NCI-H748 (cell line): Measurements from ENCODE around the gene KIF26A.

Experiments used
- DNase-seq: peaks from one replicate; lab custom pipeline; 2025; ENCODE audit not compliant: unreplicated experiment; lab: John Stamatoyannopoulos, UW

Gene KIF26A

DNA sequence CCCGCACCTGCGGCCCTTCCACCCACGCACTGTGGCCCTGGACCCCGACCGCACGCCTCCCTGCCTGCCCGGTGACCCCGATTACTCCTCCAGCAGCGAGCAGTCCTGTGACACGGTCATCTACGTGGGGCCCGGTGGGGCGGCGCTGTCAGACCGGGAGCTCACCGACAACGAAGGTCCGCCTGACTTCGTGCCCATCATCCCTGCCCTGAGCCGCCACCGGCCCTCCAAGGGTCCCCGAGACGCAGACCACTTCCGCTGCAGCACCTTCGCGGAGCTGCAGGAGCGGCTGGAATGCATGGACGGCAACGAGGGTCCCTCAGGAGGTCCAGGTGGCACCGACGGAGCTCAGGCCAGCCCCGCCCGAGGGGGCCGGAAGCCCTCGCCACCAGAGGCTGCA, 36.7 kb downstream of the KIF26A start:
- no peak for DNase-seq

DNA sequence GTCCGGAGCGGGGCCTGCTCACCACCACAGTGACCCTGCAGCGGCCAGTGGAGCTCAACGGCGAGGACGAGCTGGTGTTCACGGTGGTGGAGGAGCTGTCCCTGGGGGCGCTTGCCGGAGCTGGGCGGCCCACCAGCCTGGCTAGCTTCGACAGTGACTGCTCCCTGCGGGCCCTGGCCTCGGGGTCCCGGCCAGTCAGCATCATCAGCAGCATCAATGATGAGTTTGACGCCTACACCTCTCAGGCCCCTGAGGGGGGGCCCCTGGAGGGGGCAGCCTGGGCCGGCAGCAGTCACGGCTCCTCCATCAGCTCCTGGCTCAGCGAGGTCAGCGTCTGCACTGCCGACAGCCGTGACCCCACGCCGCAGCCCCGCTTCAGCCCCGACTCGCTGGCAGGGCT, 37.4 kb downstream of the KIF26A start:
- no peak for DNase-seq

DNA sequence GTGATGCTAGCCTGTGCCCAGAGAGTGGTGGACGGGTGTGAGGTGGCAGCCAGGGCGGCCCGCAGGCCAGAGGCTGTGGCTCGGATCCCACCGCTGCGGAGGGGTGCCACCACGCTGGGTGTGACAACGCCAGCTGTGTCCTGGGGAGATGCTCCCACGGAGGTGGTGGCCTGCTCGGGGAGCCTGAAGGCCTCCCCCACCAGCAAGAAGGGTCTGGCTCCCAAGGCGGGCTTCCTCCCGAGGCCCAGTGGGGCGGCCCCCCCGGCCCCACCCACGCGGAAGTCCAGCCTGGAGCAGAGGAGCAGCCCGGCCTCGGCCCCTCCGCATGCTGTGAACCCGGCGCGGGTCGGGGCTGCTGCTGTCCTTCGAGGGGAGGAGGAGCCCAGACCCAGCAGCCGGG, 38.2 kb downstream of the KIF26A start:
- DNase-seq: no peak

DNA sequence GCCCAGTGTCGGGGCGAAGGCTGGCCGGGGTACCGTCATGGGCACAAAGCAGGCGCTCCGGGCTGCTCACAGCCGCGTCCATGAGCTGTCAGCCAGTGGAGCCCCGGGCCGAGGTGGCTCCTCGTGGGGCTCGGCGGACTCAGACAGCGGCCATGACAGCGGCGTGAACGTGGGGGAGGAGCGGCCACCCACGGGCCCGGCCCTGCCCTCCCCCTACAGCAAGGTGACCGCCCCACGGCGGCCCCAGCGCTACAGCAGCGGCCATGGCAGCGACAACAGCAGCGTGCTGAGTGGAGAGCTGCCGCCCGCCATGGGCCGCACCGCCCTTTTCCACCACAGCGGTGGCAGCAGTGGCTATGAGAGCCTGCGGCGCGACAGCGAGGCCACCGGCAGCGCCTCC, 39.0 kb downstream of the KIF26A start:
- no peak for DNase-seq

DNA sequence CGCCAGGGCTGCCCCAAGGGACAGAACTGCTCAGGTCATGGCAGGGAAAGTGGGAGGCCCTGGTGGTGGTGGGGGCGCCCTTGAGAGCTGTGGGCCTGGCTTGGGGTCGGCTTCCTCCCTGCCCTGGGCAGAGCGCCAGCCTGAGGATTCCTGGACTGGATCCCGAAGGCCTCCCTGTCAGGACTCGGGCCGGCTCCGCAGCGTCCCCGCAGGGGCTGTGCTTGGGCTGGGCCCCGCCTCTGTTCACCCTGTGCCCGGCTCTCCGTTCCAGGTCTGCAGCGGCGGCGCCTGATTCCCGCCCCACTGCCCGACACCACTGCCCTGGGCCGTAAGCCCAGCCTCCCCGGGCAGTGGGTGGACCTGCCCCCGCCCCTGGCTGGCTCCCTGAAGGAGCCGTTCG, 39.9 kb downstream of the KIF26A start:
- DNase-seq: no peak

DNA sequence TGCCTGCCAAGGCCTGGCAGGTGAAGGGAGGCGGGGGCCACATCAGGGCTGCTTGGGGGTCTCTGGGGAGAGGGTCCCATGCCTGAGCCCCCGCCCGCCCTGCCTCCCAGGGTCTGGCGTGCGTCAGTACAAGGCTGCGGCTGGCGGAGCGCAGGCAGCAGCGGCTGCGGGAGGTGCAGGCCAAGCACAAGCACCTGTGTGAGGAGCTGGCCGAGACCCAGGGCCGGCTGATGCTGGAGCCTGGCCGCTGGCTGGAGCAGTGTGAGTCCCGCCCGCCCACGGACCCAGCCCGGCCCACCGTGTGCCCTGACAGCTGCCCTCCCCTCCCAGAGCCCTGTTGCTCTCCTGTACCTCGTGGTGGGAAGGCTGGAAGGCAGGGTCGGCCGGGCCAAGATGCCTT, 40.7 kb downstream of the KIF26A start:
- no peak for DNase-seq

DNA sequence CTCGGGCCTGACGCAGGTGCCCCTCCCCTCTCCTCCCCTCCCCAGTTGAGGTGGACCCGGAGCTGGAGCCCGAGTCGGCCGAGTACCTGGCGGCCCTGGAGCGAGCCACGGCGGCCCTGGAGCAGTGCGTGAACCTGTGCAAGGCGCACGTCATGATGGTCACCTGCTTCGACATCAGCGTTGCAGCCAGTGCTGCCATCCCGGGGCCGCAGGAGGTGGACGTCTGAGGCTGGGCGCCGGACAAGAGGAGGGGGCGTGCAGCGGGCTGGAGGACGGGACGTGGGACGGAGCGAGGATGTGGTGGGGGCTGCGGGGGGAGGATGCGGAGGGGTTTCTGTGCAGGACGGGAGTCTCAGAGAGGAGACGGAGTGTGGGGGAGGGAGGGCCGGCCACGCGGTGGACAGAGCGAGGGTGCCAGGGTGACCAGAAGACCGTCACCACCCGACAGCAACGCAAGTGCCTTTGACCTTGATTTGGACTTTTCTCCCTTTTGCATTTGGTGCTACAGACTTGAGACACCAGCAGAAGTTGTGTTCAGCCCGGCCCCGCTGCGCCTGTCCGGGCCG, 41.3 kb downstream of the KIF26A start:
- no peak for DNase-seq

DNA sequence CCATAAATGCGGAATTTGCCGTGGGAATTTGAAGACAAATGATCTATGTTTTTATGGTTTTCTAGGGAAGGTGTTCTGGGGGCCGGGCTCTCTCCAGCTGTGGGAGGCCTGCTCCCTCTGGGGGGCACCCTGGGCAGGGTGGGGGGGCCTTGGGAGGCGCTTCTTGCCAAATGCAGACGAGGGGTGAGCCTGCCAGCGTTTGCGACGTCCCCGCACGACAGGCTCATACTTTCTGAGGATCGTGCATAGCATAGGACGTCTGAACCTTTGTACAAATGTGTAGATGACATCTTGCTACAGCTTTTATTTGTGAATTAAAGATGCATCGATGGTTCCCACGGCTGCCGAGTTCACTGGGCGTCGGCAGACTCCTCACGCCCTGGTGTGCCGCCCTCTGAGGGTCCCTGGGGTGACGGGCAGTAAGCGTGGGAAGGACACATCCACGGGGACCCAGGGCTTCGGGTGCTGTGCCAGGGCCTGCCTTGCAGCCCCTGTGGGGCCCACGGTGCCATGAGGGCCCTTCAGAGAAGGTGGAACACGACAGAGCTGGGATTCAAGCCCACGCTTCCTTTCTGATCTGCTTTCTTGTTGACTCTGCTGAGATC, 42.3 kb downstream of the KIF26A start:
- no peak for DNase-seq

DNA sequence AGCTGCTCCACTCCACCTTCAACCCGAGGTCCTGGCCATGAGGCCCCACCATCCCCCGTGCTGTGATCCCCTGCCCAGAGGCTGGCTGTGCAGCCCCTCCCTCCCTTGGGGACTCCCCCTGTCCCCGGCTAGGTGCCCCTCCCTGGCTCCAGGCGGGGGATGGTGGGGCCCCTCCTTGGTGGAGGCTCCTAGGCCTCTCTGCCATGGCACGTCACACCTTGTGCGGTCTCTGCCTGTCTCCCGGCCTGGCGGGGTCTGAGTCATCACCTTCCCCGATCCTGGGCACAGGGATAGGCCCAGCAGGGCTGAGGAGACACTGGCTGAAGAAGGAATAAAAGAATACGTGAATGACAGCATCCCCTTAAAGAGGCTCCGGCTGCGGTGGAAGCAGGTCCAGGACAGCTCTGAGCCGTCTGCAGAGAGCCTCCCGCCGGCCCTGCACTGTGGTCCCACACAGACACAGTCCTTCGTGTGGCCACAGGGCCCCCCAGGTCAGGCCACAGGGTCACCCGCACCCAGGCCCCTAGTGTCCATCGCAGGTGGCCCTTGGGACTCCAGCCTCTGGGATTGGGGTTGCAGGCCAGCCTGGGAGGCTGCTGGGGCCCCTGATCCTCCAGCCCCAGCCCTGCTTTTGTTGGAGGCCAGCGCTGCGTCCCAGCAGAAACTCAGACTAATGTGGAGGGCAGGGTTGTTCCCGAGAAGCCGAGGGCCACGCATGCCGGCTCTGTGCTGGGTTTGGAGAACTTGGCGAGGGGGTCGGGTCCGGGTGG, 43.6 kb downstream of the KIF26A start:
- DNase-seq: no peak

DNA sequence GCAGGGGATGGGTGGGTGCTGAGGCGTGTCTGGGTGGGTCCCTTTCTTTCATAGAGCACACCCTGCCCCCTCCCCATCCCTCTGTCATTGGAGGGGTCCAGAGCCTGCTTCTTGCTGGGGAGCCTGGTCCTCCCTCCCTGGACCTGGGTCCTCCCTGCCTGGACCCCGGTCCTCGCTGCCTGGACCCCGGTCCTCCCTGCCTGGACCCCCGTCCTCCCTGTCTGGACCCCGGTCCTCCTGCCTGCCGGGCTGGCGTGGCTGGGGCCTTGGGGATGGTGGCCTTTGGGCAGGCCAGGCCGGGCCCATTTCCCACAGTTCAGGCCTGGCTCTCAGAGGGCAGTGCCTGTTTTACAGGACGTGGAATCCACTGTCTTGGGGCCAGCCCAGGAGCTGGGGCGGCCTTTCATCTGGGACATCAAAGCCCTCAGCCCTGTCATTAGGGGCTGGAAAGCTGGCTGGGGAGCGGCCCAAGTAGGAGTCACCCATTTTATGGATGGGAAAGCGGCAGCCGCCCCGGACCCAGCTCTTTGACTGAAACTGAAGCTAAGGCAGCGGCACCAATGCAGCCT, 44.6 kb downstream of the KIF26A start:
- DNase-seq: no peak

DNA sequence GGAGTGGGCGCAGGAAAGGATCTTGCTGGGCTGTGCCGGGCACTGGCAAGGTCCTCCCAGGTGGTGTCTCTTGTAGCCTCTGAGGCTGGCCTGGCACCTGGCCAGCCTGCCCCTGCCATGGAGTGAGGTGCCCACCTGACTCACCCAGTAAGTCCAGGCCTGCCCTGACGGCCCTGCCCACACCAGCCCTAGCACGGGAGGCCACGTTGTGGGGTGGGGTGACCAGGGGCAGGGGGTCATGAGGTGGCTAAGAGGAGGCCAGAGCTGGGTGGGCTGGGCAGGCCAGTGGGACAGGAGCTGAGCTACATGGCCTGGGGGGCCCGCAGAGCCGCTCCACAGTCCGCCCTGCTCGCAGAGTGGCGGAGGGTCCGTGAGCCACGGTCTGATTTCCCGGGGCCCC, 45.4 kb downstream of the KIF26A start:
- DNase-seq: peak; percentile 11

DNA sequence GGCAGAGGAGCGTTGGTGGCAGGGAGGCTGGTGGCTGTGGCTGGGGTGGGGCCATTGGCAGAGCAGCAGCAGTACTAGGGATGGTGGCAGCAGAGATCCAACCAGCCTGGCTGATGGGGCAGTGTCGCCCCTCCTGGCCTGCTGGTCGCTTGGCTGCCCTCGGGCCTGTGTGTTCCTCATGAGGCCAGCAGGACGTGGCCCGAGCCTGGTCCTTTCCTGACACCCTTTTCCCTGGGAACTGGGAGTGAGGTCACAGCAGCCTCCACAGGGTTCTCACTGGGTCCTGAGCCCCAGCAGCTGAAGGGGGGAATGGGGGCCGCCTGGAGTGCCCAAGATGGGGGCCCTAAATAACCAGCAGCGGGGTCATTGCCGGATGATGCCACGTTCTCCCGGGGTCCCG, 46.1 kb downstream of the KIF26A start:
- DNase-seq: no peak

DNA sequence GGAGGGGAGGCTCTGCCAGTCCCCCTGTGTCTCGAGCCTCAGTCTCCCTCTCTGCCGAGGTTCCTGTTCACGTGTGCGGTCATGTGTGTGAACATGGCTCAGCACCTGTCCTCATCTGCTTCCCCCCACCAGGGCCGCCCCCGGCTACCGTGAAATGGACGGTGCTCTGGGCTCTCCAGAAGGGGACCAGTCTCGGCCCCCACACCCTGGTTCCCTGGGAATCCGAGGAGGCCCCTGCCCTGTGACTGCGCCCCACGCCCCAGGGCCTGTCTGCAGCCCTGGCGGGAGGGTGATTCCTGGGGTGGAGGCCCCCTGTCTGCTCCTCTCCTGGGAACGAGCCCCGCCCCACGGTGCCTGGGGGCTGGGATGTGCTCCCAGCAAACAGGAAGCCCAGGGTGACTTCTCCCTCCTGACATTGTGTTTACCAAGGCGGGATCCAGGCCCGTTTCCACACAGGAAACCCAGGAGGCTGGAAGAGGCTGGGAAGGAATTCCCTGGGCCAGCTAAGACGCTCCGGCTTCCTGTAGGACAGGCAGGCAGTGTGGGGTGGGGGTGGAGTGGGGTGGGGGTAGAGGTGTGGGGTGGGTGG, 46.6 kb downstream of the KIF26A start:
- peak; percentile 17 for DNase-seq

DNA sequence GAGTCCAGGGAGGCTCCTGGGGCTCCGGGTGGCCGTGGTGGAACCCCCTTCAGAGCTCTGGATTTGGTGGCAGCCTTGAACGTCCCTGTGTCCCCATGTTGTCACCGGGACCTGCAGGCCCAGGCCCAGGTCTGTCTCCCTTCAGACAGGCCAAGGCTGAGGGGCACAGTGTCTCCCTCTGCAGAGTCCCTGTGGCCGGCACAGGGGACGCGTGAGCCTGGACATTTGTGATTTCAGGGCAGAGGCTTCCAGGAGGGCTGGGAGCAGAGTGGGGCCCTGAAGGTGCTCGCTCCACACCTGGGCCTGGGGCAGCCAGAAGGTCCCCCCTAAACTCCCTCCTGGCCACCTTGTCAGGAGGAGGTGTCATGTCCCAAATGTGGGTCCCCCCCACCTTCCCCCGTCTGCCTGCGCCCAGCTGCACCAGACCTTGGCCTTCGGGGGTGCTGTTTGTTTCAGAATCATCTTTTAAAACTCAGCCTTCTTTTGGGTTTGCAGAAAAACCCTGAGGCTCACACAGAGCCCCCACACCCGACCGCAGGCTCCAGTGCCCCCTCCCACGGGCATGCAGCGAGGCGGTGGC, 47.6 kb downstream of the KIF26A start:
- DNase-seq: no peak

DNA sequence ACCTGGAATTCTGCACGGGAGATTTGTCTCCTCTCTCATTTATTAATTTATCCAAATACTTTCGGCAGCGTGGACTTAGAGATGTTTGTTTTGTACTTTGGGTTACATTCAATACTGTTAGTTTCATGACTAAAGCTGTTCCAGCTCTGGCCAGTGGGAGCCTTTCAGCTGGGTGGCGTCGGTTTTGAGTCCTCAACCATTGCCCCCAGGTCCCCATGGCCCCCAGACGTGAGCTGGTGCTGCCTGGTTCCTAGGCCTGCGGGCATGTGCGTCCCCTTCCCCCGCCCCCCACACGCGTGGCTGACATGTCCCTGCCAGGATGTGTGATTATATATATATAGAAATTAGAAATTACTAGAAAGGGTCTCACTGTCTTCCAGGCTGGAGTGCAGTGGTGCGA, 48.2 kb downstream of the KIF26A start:
- DNase-seq: no peak

DNA sequence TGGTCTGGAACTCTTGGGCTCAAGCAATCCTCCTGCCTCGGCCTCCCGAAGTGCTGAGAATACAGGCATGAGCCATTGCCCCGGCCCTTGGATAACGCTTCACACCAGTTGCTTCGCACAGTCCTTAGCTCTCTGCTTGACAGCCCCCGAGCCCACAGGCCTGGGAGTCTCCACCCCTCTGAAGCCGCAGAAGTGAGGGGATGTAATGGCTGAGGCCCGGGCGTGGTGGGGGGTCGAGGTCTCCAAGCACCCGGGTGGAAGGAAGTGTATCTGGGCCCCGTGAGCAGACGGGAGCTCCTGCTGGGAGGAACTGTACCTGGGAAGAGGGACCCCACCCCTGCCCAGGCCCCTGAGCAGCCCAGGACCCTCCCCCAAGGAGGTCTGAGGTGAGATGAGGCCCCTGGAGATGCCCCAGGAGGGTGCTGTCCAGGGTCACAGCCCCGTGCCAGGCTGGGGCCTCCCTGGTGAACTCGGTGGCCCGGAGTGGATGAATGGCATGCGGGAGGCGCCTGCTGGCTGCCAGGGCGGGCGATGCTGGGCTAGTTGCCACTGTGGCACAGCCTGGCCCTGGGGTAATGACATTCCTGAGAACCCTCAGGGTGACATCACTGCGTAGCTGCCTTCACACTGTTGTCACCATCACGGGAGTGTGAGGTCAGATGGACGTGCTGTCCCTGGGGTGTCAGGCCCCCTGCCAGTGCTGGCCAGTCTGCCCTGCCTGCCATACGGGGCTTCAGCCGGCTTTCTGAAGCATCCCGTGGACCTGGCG, 48.9 kb downstream of the KIF26A start:
- DNase-seq: no peak

DNA sequence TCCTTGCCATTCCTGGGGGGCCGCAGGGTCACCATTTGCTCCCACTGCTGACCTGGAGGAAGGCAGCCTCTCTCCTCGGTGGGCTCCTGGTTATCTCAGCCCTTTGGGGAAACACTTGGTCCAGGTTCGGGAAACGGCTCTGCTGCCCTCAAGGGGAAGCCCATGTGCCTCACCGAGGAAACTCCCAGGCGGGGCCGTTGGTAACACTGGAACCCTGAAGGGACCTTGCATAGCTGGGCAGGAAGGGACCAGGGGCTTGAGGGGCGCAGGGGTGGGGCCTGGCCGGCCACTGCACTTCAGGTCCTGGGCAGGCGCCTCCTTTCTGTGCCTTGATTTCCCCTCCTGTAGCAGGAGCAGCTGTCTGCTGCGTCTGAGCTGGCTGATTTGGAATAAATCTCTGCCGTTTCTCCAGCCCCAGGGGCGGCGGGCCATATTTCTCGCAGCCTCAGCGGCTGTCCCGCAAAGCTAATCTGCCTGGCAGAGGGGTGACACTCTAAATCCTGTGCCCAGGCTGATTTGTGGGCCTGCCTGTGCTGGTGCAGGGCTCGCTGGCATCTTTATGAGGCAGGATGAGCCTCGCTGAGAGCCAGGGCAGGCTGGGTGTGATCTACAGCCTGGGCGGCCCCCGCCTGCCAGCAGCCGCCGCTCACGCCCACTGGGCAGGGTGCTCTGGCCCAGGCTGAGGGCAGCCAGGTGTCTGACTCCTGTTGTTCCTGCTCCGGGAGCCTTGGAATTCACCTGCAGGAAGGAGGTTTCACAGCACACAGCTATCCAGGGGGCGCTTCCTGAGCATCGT, 49.7 kb downstream of the KIF26A start:
- DNase-seq: peak; percentile 47

DNA sequence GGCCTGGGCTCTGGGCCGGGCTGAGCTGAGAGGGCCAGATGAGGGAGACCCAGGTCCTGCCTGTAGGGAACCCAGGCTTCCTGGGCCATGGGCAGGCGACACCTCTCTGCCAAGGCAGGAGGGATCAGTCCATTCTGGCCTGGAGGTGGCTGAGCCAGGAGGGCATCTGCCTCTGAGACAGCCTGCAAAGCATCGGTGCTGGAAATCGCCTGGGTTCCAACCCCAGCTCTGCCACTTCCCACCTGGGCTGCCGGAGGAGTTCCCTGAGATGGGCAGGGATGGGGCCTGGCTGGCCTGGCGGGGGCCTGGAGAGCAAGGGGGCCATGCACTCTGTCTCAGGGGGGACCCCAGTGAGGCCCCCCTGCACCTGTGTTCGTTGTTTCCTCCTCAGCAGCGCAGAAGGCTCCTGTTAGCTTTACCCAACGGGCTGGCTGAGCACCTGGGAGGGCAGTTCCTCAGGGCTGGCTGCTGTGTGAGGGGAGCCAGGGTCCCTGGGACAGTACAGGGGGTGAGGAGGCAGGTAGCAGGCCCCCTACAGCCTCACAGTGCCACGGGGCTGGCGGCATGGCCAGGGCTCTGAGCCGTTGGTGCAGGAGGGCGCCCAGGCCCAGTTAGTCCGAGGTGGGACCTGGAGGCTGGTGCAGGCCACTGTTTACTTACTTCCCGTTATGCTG, 50.5 kb downstream of the KIF26A start:
- no peak for DNase-seq

DNA sequence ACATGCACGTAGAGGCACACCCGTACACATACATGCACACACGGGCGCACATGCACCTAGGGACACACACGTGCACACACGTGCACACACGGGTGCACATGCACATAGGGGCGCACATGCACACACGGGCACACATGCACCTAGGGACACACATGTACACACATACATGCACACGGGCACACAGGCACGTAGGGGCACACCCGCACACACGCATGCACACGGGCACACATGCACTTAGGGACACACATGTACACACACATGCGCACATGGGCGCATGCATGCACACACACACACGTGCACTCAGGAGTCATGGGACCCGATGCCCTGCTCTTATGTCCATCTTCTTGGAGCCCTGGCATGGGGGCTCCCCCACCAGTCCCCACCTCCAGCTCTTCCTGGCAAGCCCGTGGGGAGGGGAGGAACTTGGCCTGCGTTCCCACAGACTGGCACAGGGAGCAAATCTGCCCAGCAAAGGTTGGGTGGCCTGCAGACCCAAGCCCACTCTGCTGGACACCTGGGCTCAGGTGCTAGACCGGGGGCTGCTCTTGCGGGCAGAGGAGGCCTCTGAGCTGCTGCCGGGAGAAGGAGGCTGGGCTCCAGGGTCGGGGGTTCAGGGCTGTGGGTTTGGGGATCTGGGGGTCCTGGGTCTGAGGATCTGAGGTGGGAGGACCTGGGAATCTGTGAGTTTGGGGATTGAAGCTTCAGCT, 51.4 kb downstream of the KIF26A start:
- no peak for DNase-seq
